ENCODE measurements around the gene ZNF830. TPM values are rescaled to one million over a fixed set of nuclear protein-coding genes. Genes with fewer than 3 reads are reported as not detected.

Gene ZNF830
- total RNA-seq, 2 experiments from 2014 or later, result 25.0 to 25.5 TPM

GRCh38 chr17:34916120-34916519 lies 45.2 kb upstream of the ZNF830 start:
- intact Hi-C loops (cut with micrococcal nuclease; ENCODE audit: unreplicated experiment), result no loop called here
- no peak overlapping the region for H3K27ac ChIP-seq (ENCODE audit: low read depth, low read length, poor library complexity, severe bottlenecking)
- CTCF ChIA-PET (ENCODE audit: unreplicated experiment), result no interaction called here

GRCh38 chr17:34917381-34917780 lies 44.0 kb upstream of the ZNF830 start:
- POLR2A ChIA-PET, result no interaction called here
- no TSS peak for BruUV-seq (replicated peaks)
- Histone ChIP-seq H3K36me3 (ENCODE audit: insufficient read depth, low read length) (no peaks in the 10 kb centered on the region), H3K27ac (ENCODE audit: low read depth, low read length, poor library complexity, severe bottlenecking) (no peak overlapping the region), H3K4me3 (ENCODE audit: low read depth, low read length, poor library complexity, severe bottlenecking) (no peak overlapping the region), H4K20me1 (ENCODE audit: insufficient read depth, low read length) (no peaks in the 10 kb centered on the region), H2AFZ (ENCODE audit: low read length) (no peak overlapping the region), H3K4me1 (ENCODE audit: insufficient read depth, low read length, poor library complexity, severe bottlenecking) (peaks cover 10% of the 10 kb centered on the region), H3K9me3 (ENCODE audit: low read length) (no peaks in the 10 kb centered on the region), H3K9me2 (ENCODE audit: insufficient read depth, low read length) (no peaks in the 10 kb centered on the region), H3K79me2 (ENCODE audit: insufficient read depth, low read depth, low read length) (no peaks in the 10 kb centered on the region), H3K4me2 (ENCODE audit: low read length) (no peak overlapping the region)
- TF ChIP-seq CTCF (conservative IDR thresholded peaks at IDR 0.05; ENCODE audit: low read length) (no peak), EZH2phosphoT487 (IDR thresholded peaks at IDR 0.05; ENCODE audit: borderline replicate concordance, low read depth, low read length) (no peak)
- no peak for DNase-seq (ENCODE audit: low spot score)
- CTCF ChIA-PET (ENCODE audit: unreplicated experiment), result no interaction called here
- intact Hi-C loops (cut with micrococcal nuclease; ENCODE audit: unreplicated experiment), result no loop called here

More at GRCh38 chr17:34916120-34916519, 45.2 kb upstream of the ZNF830 start:
- BruUV-seq (replicated peaks), result no TSS peak
- Histone ChIP-seq H3K9me2 (ENCODE audit: insufficient read depth, low read length) (no peaks in the 10 kb centered on the region), H3K9me3 (ENCODE audit: low read length) (no peaks in the 10 kb centered on the region), H3K4me3 (ENCODE audit: low read depth, low read length, poor library complexity, severe bottlenecking) (no peak overlapping the region), H3K79me2 (ENCODE audit: insufficient read depth, low read depth, low read length) (no peaks in the 10 kb centered on the region), H2AFZ (ENCODE audit: low read length) (no peak overlapping the region), H4K20me1 (ENCODE audit: insufficient read depth, low read length) (no peaks in the 10 kb centered on the region), H3K4me1 (ENCODE audit: insufficient read depth, low read length, poor library complexity, severe bottlenecking) (peaks cover 10% of the 10 kb centered on the region), H3K4me2 (ENCODE audit: low read length) (no peak overlapping the region), H3K36me3 (ENCODE audit: insufficient read depth, low read length) (no peaks in the 10 kb centered on the region)
- DNase-seq (ENCODE audit: low spot score), result no peak
- TF ChIP-seq CTCF (conservative IDR thresholded peaks at IDR 0.05; ENCODE audit: low read length), result no peak
- TF ChIP-seq EZH2phosphoT487 (IDR thresholded peaks at IDR 0.05; ENCODE audit: borderline replicate concordance, low read depth, low read length), result no peak
- POLR2A ChIA-PET, result no interaction called here

GRCh38 chr17:34920676-34921075 lies 40.7 kb upstream of the ZNF830 start:
- BruUV-seq (replicated peaks), result no TSS peak
- intact Hi-C loops (cut with micrococcal nuclease; ENCODE audit: unreplicated experiment), result no loop called here
- Histone ChIP-seq H2AFZ (ENCODE audit: low read length) (no peak overlapping the region), H3K4me1 (ENCODE audit: insufficient read depth, low read length, poor library complexity, severe bottlenecking) (peaks cover 9% of the 10 kb centered on the region), H3K9me3 (ENCODE audit: low read length) (no peaks in the 10 kb centered on the region), H4K20me1 (ENCODE audit: insufficient read depth, low read length) (no peaks in the 10 kb centered on the region), H3K9me2 (ENCODE audit: insufficient read depth, low read length) (0 out of 2 replicates have a peak, but pooled peaks cover 3% of the 10 kb centered on the region), H3K27ac (ENCODE audit: low read depth, low read length, poor library complexity, severe bottlenecking) (no peak overlapping the region), H3K79me2 (ENCODE audit: insufficient read depth, low read depth, low read length) (no peaks in the 10 kb centered on the region), H3K4me3 (ENCODE audit: low read depth, low read length, poor library complexity, severe bottlenecking) (no peak overlapping the region), H3K36me3 (ENCODE audit: insufficient read depth, low read length) (no peaks in the 10 kb centered on the region), H3K4me2 (ENCODE audit: low read length) (no peak overlapping the region)
- TF ChIP-seq CTCF (conservative IDR thresholded peaks at IDR 0.05; ENCODE audit: low read length), result no peak
- no peak for TF ChIP-seq EZH2phosphoT487 (IDR thresholded peaks at IDR 0.05; ENCODE audit: borderline replicate concordance, low read depth, low read length)
- DNase-seq (ENCODE audit: low spot score), result no peak
- POLR2A ChIA-PET, result no interaction called here
- CTCF ChIA-PET (ENCODE audit: unreplicated experiment), result no interaction called here

All from OCI-LY7 (cell line).